Astrocyte (in vitro differentiated cells and primary cell): ENCODE data around the gene PHKG2. TPM values are rescaled to one million over a fixed set of nuclear protein-coding genes. Genes with fewer than 3 reads are reported as not detected.

ENCODE experiments used
- DNase-seq: peaks from one replicate; pipeline ENCODE4 v3.0.0-alpha.2; 2010; ENCODE audit warnings: low read depth
- FAIRE-seq: peaks from 2 replicates; lab custom pipeline; 2011; peaks lifted over from hg19 to GRCh38; lab: Jason Lieb, UNC
- H2AFZ ChIP-seq: 2 replicates; pipeline ENCODE4 v1.6.0; 2012; ENCODE audit warnings: low read depth, low read length, inconsistent platforms
- H3K27ac ChIP-seq: 2 replicates; pipeline ENCODE4 v1.5.1; 2011; ENCODE audit warnings: low read depth, low read length, inconsistent platforms
- H3K27me3 ChIP-seq: 2 replicates; pipeline ENCODE4 v1.6.0; 2011; ENCODE audit warnings: low read length, inconsistent platforms; ENCODE audit not compliant: insufficient read depth
- H3K36me3 ChIP-seq: 2 replicates; pipeline ENCODE4 v1.5.1; 2011; ENCODE audit warnings: low read length, inconsistent platforms; ENCODE audit not compliant: insufficient read depth
- H3K4me1 ChIP-seq: 2 replicates; pipeline ENCODE4 v1.5.1; 2011; ENCODE audit warnings: low read length, inconsistent platforms; ENCODE audit not compliant: insufficient read depth
- H3K4me2 ChIP-seq: 2 replicates; pipeline ENCODE4 v1.6.0; 2012; ENCODE audit warnings: low read length, inconsistent platforms
- H3K4me3 ChIP-seq: 2 replicates; pipeline ENCODE4 v1.5.1; 2011; ENCODE audit warnings: low read depth, mild to moderate bottlenecking, low read length, inconsistent platforms; ENCODE audit not compliant: insufficient read depth
- H3K79me2 ChIP-seq: 2 replicates; pipeline ENCODE4 v1.6.0; 2012; ENCODE audit warnings: mild to moderate bottlenecking, low read length, inconsistent platforms; ENCODE audit not compliant: insufficient read depth
- H3K9ac ChIP-seq: 2 replicates; pipeline ENCODE4 v1.6.0; 2012; ENCODE audit warnings: mild to moderate bottlenecking, low read length, inconsistent platforms
- H3K9me3 ChIP-seq: 2 replicates; pipeline ENCODE4 v1.5.1; 2012; ENCODE audit warnings: low read depth, mild to moderate bottlenecking, low read length, inconsistent platforms; ENCODE audit not compliant: insufficient read depth
- H4K20me1 ChIP-seq: 2 replicates; pipeline ENCODE4 v1.6.0; 2012; ENCODE audit warnings: low read length, inconsistent platforms; ENCODE audit not compliant: insufficient read depth
- H3K27ac Mint-ChIP-seq: one replicate; pipeline ENCODE4 v1.8.0; 2021; ENCODE audit warnings: mild to moderate bottlenecking, mixed read lengths; ENCODE audit not compliant: unreplicated experiment
- H3K27me3 Mint-ChIP-seq: one replicate; pipeline ENCODE4 v1.8.0; 2021; ENCODE audit warnings: low read depth, mixed read lengths; ENCODE audit not compliant: unreplicated experiment
- H3K36me3 Mint-ChIP-seq: one replicate; pipeline ENCODE4 v1.8.0; 2021; ENCODE audit warnings: low read depth, mixed read lengths; ENCODE audit not compliant: unreplicated experiment
- H3K4me1 Mint-ChIP-seq: one replicate; pipeline ENCODE4 v1.8.0; 2021; ENCODE audit warnings: low read depth, mixed read lengths; ENCODE audit not compliant: unreplicated experiment
- H3K4me3 Mint-ChIP-seq: one replicate; pipeline ENCODE4 v1.8.0; 2021; ENCODE audit warnings: mild to moderate bottlenecking, moderate library complexity, mixed read lengths; ENCODE audit not compliant: unreplicated experiment
- H3K9me3 Mint-ChIP-seq: one replicate; pipeline ENCODE4 v1.8.0; 2021; ENCODE audit warnings: mild to moderate bottlenecking, mixed read lengths; ENCODE audit not compliant: unreplicated experiment
- EZH2 ChIP-seq: IDR thresholded peaks from 2 replicates; pipeline ENCODE4 v1.6.1; 2012; ENCODE audit warnings: mild to moderate bottlenecking, low read length, inconsistent platforms; ENCODE audit not compliant: insufficient read depth
- total RNA-seq: library from RNA; stranded (reverse); gene quantifications from 2 replicates; pipeline ENCODE4 v1.2.1, GENCODE V29; 2021
- TF ChIP-seq, protein P1 (sequence below): IDR thresholded peaks from 2 replicates; pipeline ENCODE4 v1.5.1; 2011; ENCODE audit warnings: low read depth, mild to moderate bottlenecking, inconsistent platforms, low read length, moderate library complexity; ENCODE audit not compliant: insufficient read depth

The PHKG2 gene
- total RNA-seq, 1 donor from 2014 or later = 34.2 TPM

DNA sequence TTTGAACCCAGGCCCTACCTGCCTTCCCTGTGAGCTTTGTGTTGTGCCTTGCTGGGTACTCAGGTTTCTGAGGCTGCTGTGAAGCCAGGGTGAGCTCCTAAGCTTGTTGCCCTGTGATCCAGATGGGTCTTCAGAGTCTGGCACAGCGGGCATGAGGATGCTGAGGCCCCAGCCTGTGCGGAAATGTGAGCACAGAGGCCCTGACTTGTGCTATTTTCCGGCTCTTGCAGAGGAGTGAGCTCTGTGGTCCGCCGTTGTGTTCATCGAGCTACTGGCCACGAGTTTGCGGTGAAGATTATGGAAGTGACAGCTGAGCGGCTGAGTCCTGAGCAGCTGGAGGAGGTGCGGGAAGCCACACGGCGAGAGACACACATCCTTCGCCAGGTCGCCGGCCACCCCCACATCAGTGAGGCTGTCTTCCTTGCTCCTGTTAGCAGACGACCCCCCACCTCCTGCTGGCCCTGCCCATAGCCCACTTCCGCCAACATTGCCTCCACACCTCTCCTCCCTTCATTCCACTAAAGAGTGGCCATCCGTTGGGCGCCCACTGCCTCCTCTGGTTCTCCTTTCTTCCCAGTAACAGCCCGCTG is 2.7 kb downstream of the PHKG2 start:
- no peak overlapping the region for H3K4me2 ChIP-seq
- Mint-ChIP-seq H3K9me3 (no peaks in the 10 kb centered on the region), H3K36me3 (peaks cover 12% of the 10 kb centered on the region), H3K27ac (no peak overlapping the region), H3K4me3 (peak overlapping the region; percentile 57), H3K4me1 (peaks cover 7% of the 10 kb centered on the region), H3K27me3 (no peaks in the 10 kb centered on the region)
- TF ChIP-seq, protein P1, sequence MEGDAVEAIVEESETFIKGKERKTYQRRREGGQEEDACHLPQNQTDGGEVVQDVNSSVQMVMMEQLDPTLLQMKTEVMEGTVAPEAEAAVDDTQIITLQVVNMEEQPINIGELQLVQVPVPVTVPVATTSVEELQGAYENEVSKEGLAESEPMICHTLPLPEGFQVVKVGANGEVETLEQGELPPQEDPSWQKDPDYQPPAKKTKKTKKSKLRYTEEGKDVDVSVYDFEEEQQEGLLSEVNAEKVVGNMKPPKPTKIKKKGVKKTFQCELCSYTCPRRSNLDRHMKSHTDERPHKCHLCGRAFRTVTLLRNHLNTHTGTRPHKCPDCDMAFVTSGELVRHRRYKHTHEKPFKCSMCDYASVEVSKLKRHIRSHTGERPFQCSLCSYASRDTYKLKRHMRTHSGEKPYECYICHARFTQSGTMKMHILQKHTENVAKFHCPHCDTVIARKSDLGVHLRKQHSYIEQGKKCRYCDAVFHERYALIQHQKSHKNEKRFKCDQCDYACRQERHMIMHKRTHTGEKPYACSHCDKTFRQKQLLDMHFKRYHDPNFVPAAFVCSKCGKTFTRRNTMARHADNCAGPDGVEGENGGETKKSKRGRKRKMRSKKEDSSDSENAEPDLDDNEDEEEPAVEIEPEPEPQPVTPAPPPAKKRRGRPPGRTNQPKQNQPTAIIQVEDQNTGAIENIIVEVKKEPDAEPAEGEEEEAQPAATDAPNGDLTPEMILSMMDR = no peak
- no peak overlapping the region for H3K27ac ChIP-seq
- peaks cover 26% of the 10 kb centered on the region for H3K36me3 ChIP-seq
- H3K4me1 ChIP-seq = peaks cover 11% of the 10 kb centered on the region
- no peak overlapping the region for H2AFZ ChIP-seq
- H3K27me3 ChIP-seq = no peaks in the 10 kb centered on the region
- DNase-seq (no peak), FAIRE-seq (no peak)
- H3K9ac ChIP-seq = no peak overlapping the region
- H4K20me1 ChIP-seq = peaks cover 16% of the 10 kb centered on the region
- peaks cover 32% of the 10 kb centered on the region for H3K79me2 ChIP-seq
- no peak overlapping the region for H3K4me3 ChIP-seq
- no peaks in the 10 kb centered on the region for H3K9me3 ChIP-seq

DNA sequence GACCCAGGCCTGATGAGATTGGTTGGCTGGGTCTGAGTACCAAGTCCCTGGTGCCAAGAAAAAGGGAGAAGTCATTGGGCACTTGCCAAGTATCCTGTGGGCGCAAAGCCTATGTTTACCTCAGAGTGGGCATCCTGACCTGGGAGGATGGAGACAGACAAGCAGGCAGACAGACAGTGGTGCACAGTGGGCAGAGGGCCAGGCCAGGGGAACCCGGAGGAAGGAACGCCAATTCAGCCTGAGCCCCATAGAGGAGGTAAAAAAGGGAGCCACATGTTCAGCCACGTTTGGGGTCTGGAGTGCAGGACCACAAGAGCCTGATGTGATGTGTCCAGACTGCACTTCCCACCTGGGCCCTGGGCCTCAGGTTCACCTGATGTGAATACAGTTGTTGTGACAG is 5.4 kb downstream of the PHKG2 start:
- Histone ChIP-seq H3K9ac (no peak overlapping the region), H3K27ac (no peak overlapping the region), H3K9me3 (no peaks in the 10 kb centered on the region), H3K27me3 (no peaks in the 10 kb centered on the region), H4K20me1 (peaks cover 16% of the 10 kb centered on the region), H3K36me3 (peaks cover 26% of the 10 kb centered on the region), H2AFZ (no peak overlapping the region), H3K4me1 (peaks cover 2% of the 10 kb centered on the region), H3K4me3 (no peak overlapping the region), H3K79me2 (peaks cover 28% of the 10 kb centered on the region), H3K4me2 (no peak overlapping the region)
- H3K9me3 Mint-ChIP-seq = no peaks in the 10 kb centered on the region
- H3K36me3 Mint-ChIP-seq = peaks cover 14% of the 10 kb centered on the region
- FAIRE-seq = no peak
- no peaks in the 10 kb centered on the region for H3K27me3 Mint-ChIP-seq
- no peak for TF ChIP-seq EZH2
- TF ChIP-seq, protein P1 = no peak
- DNase-seq = no peak
- H3K27ac Mint-ChIP-seq = no peak overlapping the region
- H3K4me1 Mint-ChIP-seq = peaks cover 1% of the 10 kb centered on the region
- no peak overlapping the region for H3K4me3 Mint-ChIP-seq

- peaks cover 8% of the 10 kb centered on the region for H3K36me3 Mint-ChIP-seq
- no peak overlapping the region for H3K27ac ChIP-seq
Measured at GRCh38 chr16:30755955-30756780, 7.9 kb downstream of the PHKG2 start.

More at GRCh38 chr16:30755955-30756780, 7.9 kb downstream of the PHKG2 start:
- Mint-ChIP-seq H3K4me1 (no peaks in the 10 kb centered on the region), H3K9me3 (no peaks in the 10 kb centered on the region), H3K4me3 (no peak overlapping the region), H3K27ac (no peak overlapping the region), H3K27me3 (no peaks in the 10 kb centered on the region)
- H3K79me2 ChIP-seq = peaks cover 4% of the 10 kb centered on the region
- FAIRE-seq (no peak), DNase-seq (no peak)
- TF ChIP-seq EZH2 = no peak
- TF ChIP-seq, protein P1 = no peak
- no peak overlapping the region for H3K4me3 ChIP-seq
- no peak overlapping the region for H2AFZ ChIP-seq
- no peaks in the 10 kb centered on the region for H4K20me1 ChIP-seq
- H3K4me1 ChIP-seq = peaks cover 5% of the 10 kb centered on the region
- H3K9me3 ChIP-seq = no peaks in the 10 kb centered on the region
- H3K27me3 ChIP-seq = no peaks in the 10 kb centered on the region
- peaks cover 26% of the 10 kb centered on the region for H3K36me3 ChIP-seq
- H3K9ac ChIP-seq = no peak overlapping the region
- no peak overlapping the region for H3K4me2 ChIP-seq
